HepG2 (cell line): Measurements from ENCODE around the gene THRSP. TPM values are rescaled to one million over a fixed set of nuclear protein-coding genes. Genes with fewer than 3 reads are reported as not detected.

ENCODE experiments used
- ATAC-seq: fragments of 200-7000 bp; cut with Tn5 transposase; 3 replicates; pipeline ENCODE4 v1.9.1; 2020; ENCODE audit warnings: mild to moderate bottlenecking, moderate library complexity
- BruUV-seq: library from RNA; stranded (reverse); fragments of 400-500 nt; replicated peaks from 2 replicates; lab custom pipeline; 2021; lab: Mats Ljungman, UMichigan
- CTCF ChIA-PET: fragments of 300-600 bp; formaldehyde crosslinking; extraction: SDS; loops from one replicate; lab custom pipeline; 2021; ENCODE audit warnings: low total read pairs, inconsistent platforms, low intra/inter-chr PET ratio; lab: Yijun Ruan, JAX
- POLR2A ChIA-PET: fragments of 350-600 bp; sonication (Branson Sonifier 250); formaldehyde crosslinking; loops from one replicate; lab custom pipeline; 2020; ENCODE audit warnings: antibody characterized with exemption, inconsistent platforms; lab: Yijun Ruan, JAX
- DNase-seq: peaks from one replicate; pipeline ENCODE4 v3.0.0-alpha.2; 2015; ENCODE audit warnings: low spot score
- FAIRE-seq: peaks from 3 replicates; lab custom pipeline; 2011; peaks lifted over from hg19 to GRCh38; lab: Jason Lieb, UNC
- H2AFZ ChIP-seq: one replicate; pipeline ENCODE4 v1.6.1; 2011; ENCODE audit warnings: low read length, inconsistent platforms
- H3K27ac ChIP-seq: fragments of 300-600 bp; 3 replicates; pipeline ENCODE4 v1.8.0; 2011; ENCODE audit warnings: mixed run types, mild to moderate bottlenecking, mixed read lengths, low read length, inconsistent platforms; ENCODE audit not compliant: insufficient read depth; ENCODE audit errors: extremely low read length
- H3K27me3 ChIP-seq, 2 experiments: fragments of 200-600 bp in 1 of 2; 2 replicates in 1 of 2; 3 replicates in 1 of 2; pipeline versions ENCODE4 v1.6.0 to v1.8.0; 2011; ENCODE audit warnings: low read length in 2 of 2, mild to moderate bottlenecking in 2 of 2, moderate library complexity in 2 of 2, inconsistent platforms in 1 of 2; ENCODE audit not compliant: insufficient read depth in 2 of 2, control insufficient read depth in 1 of 2
- H3K36me3 ChIP-seq, 2 experiments: fragments of 200-600 bp in 1 of 2; replicated peaks in 1 of 2; 2 replicates in 1 of 2; 3 replicates in 1 of 2; pipeline versions ENCODE4 v1.5.1 to v1.8.0; 2011; ENCODE audit warnings: low read length in 2 of 2, inconsistent platforms in 1 of 2; ENCODE audit not compliant: insufficient read depth in 2 of 2, control insufficient read depth in 1 of 2
- H3K4me1 ChIP-seq: 2 replicates; pipeline ENCODE4 v1.5.1; 2012; ENCODE audit warnings: low read length, inconsistent platforms; ENCODE audit not compliant: insufficient read depth
- H3K4me2 ChIP-seq: 2 replicates; pipeline ENCODE4 v1.6.0; 2011; ENCODE audit warnings: low read depth, low read length, inconsistent platforms
- H3K4me3 ChIP-seq, 3 experiments: fragments of 200-600 bp in 1 of 3; sonication (generic), shearing (Covaris generic) in 1 of 3; replicated peaks in 1 of 3; 2 replicates each; pipeline ENCODE4 v1.5.1; 2011 to 2016; ENCODE audit warnings: low read length in 3 of 3, inconsistent platforms in 2 of 3, low read depth in 2 of 3, mild to moderate bottlenecking in 2 of 3, control low read depth in 1 of 3, mixed read lengths in 1 of 3; ENCODE audit not compliant: insufficient read depth in 1 of 3
- H3K79me2 ChIP-seq: one replicate; pipeline ENCODE4 v1.6.1; 2011; ENCODE audit warnings: low read length, inconsistent platforms; ENCODE audit not compliant: insufficient read depth
- H3K9ac ChIP-seq: 2 replicates; pipeline ENCODE4 v1.6.0; 2011; ENCODE audit warnings: mild to moderate bottlenecking, low read depth, low read length, inconsistent platforms; ENCODE audit not compliant: insufficient read depth
- H3K9me3 ChIP-seq: 2 replicates; pipeline ENCODE4 v1.5.1; 2012; ENCODE audit warnings: mild to moderate bottlenecking, low read length
- H4K20me1 ChIP-seq: 2 replicates; pipeline ENCODE4 v1.6.0; 2011; ENCODE audit warnings: inconsistent platforms, mild to moderate bottlenecking, low read length, moderate library complexity; ENCODE audit not compliant: insufficient read depth
- CTCF ChIP-seq: sonication (generic); formaldehyde crosslinking; IDR thresholded peaks from 2 replicates; pipeline ENCODE4 v1.5.0; 2020; ENCODE audit warnings: mild to moderate bottlenecking, missing genetic modification reagents, moderate library complexity
- ELK4 ChIP-seq: sonication (generic); formaldehyde crosslinking; IDR thresholded peaks from 2 replicates; pipeline ENCODE4 v1.9.0; 2021; ENCODE audit warnings: missing genetic modification reagents, borderline replicate concordance
- HBP1 ChIP-seq: IDR thresholded peaks from 2 replicates; pipeline ENCODE4 v1.6.1; 2016; ENCODE audit warnings: low read depth, control low read depth
- NCOA5 ChIP-seq: sonication (generic); formaldehyde crosslinking; IDR thresholded peaks from 2 replicates; pipeline ENCODE4 v1.4.0; 2020; ENCODE audit warnings: missing genetic modification reagents
- NR1H2 ChIP-seq: sonication (generic); formaldehyde crosslinking; IDR thresholded peaks from 2 replicates; pipeline ENCODE4 v1.8.1; 2022; ENCODE audit warnings: low read depth, missing genetic modification reagents, borderline replicate concordance
- RAD21 ChIP-seq: fragments of 450-650 bp; formaldehyde crosslinking; IDR thresholded peaks from 2 replicates; pipeline ENCODE4 v1.5.0; 2020; ENCODE audit warnings: mild to moderate bottlenecking
- SIX1 ChIP-seq: sonication (generic); formaldehyde crosslinking; IDR thresholded peaks from 2 replicates; pipeline ENCODE4 v1.4.0; 2020; ENCODE audit warnings: missing genetic modification reagents, borderline replicate concordance
- SMAD3 ChIP-seq: sonication (generic); formaldehyde crosslinking; IDR thresholded peaks from 2 replicates; pipeline ENCODE4 v1.4.0; 2020; ENCODE audit warnings: missing genetic modification reagents
- SOX6 ChIP-seq, 2 experiments: fragments of 450-650 bp in 1 of 2; sonication (generic) in 1 of 2; formaldehyde crosslinking in 1 of 2; IDR thresholded peaks; 2 replicates each; pipeline versions ENCODE4 v1.4.0 to v1.6.1; 2017 to 2020; ENCODE audit warnings: antibody characterized with exemption in 1 of 2, mild to moderate bottlenecking in 1 of 2, missing genetic modification reagents in 1 of 2
- ZMYM4 ChIP-seq: sonication (generic); formaldehyde crosslinking; IDR thresholded peaks from 2 replicates; pipeline ENCODE4 v1.8.1; 2023; ENCODE audit warnings: mild to moderate bottlenecking, missing genetic modification reagents
- ZNF329 ChIP-seq: sonication (generic); formaldehyde crosslinking; IDR thresholded peaks from 2 replicates; pipeline ENCODE4 v1.9.0; 2021; ENCODE audit warnings: low read depth, mild to moderate bottlenecking, missing genetic modification reagents
- ZNF382 ChIP-seq: sonication (generic); formaldehyde crosslinking; IDR thresholded peaks from 2 replicates; pipeline ENCODE4 v1.5.0; 2020; ENCODE audit warnings: missing genetic modification reagents, mild to moderate bottlenecking, borderline replicate concordance
- ZNF597 ChIP-seq: sonication (generic); formaldehyde crosslinking; IDR thresholded peaks from 2 replicates; pipeline ENCODE4 v1.5.0; 2020; ENCODE audit warnings: missing genetic modification reagents
- ZNF766 ChIP-seq: sonication (generic); formaldehyde crosslinking; IDR thresholded peaks from 2 replicates; pipeline ENCODE4 v1.5.0; 2020; ENCODE audit warnings: missing genetic modification reagents, borderline replicate concordance
- ZNF777 ChIP-seq: sonication (generic); formaldehyde crosslinking; IDR thresholded peaks from 2 replicates; pipeline ENCODE4 v1.4.0; 2020; ENCODE audit warnings: missing genetic modification reagents
- ZNF841 ChIP-seq: sonication (generic); formaldehyde crosslinking; IDR thresholded peaks from 2 replicates; pipeline ENCODE4 v1.8.1; 2023; ENCODE audit warnings: missing genetic modification reagents, borderline replicate concordance
- ZNF891 ChIP-seq: sonication (generic); formaldehyde crosslinking; IDR thresholded peaks from 2 replicates; pipeline ENCODE4 v1.5.0; 2020; ENCODE audit warnings: mild to moderate bottlenecking, missing genetic modification reagents
- ZSCAN31 ChIP-seq: sonication (generic); formaldehyde crosslinking; IDR thresholded peaks from 2 replicates; pipeline ENCODE4 v1.5.0; 2020; ENCODE audit warnings: low read depth, mild to moderate bottlenecking, missing genetic modification reagents
- WGBS: methylation state at CpG from one replicate; pipeline ENCODE4 v1.1.6; 2017; ENCODE audit warnings: low lambda C conversion rate; 5-methylcytosine and 5-hydroxymethylcytosine counted together
- in situ Hi-C: cut with HindIII; loops from 2 replicates; pipeline ENCODE4 v1.10.0; 2017; ENCODE audit warnings: low pct_unique_long_range_greater_than_20kb; ENCODE audit not compliant: extremely low pct_ligation_motif_present
- intact Hi-C: fragments of 100-400 bp; cut with micrococcal nuclease; formaldehyde crosslinking; loops from one replicate; pipeline ENCODE4 v1.10.0; 2022; ENCODE audit not compliant: unreplicated experiment
- polyA plus RNA-seq, 8 experiments: library from polyadenylated mRNA; depleted of rRNA in 3 of 8; stranded (reverse) in 7 of 8; unstranded in 1 of 8; fragments of >200 nt; fragmentation: Illumina TruSeq in 4 of 8; extraction: Trizol in 4 of 8; gene quantifications; 2 replicates each; pipeline versions ENCODE4 v1.2.1 to v1.2.3, GENCODE V29; 2011 to 2016; ENCODE audit warnings: low read depth in 4 of 8, missing spikeins in 1 of 8, mixed read lengths in 1 of 8; ENCODE audit not compliant: insufficient read depth in 1 of 8
- total RNA-seq, 5 experiments: library from RNA; depleted of rRNA; stranded (reverse); fragments of >200 nt; fragmentation: Illumina TruSeq; extraction: Trizol; gene quantifications; 2 replicates each; pipeline ENCODE4 v1.2.3, GENCODE V29; 2016; ENCODE audit warnings: low read depth in 1 of 5

Gene THRSP
- total and polyA plus RNA-seq, 2 of the 13 experiments (the other 11 are each of a cell fraction or from before 2014, with no cell fraction given) = 0.13 to 0.58 TPM

- no peak for TF ChIP-seq ELK4 (CRISPR knock-in tag)
- TF ChIP-seq HBP1 (CRISPR knock-in tag) = no peak
- TF ChIP-seq, all 625 proteins: peak for 0
Measured at GRCh38 chr11:78111298-78111697, 47.6 kb downstream of the THRSP start (continued).

GRCh38 chr11:78112582-78113275, 49.1 kb downstream of the THRSP start:
- POLR2A ChIA-PET = no interaction called here
- TF ChIP-seq RAD21 (no peak), NR1H2 (CRISPR knock-in tag) (no peak), NCOA5 (CRISPR knock-in tag) (no peak), ZNF766 (CRISPR knock-in tag) (no peak), ZNF382 (CRISPR knock-in tag) (no peak), ZNF597 (CRISPR knock-in tag) (no peak), ZMYM4 (no peak), SIX1 (CRISPR knock-in tag) (no peak), ZNF841 (CRISPR knock-in tag) (no peak), ZNF891 (CRISPR knock-in tag) (no peak), ZSCAN31 (CRISPR knock-in tag) (no peak), CTCF (CRISPR knock-in tag) (no peak), SMAD3 (CRISPR knock-in tag) (no peak), ZNF329 (no peak), ZNF777 (CRISPR knock-in tag) (no peak), SOX6 (IDR thresholded peaks at IDR 0.05) (no peak), SOX6 (CRISPR knock-in tag; IDR thresholded peaks at IDR 0.05) (no peak)

More at GRCh38 chr11:78112582-78113275, 49.1 kb downstream of the THRSP start:
- WGBS = 91% methylated on average over 6 of the region's 6 CpGs
- H3K4me3 ChIP-seq = no peak overlapping the region
- no peaks in the 10 kb centered on the region for H4K20me1 ChIP-seq
- intact Hi-C loops = no loop called here
- in situ Hi-C loops = no loop called here
- no peak overlapping the region for H3K9ac ChIP-seq
- H3K79me2 ChIP-seq = no peaks in the 10 kb centered on the region
- H2AFZ ChIP-seq = no peak overlapping the region
- no TSS peak for BruUV-seq
- no peaks in the 10 kb centered on the region for H3K9me3 ChIP-seq
- no peaks in the 10 kb centered on the region for H3K27me3 ChIP-seq
- H3K4me2 ChIP-seq = no peak overlapping the region
- CTCF ChIA-PET = no interaction called here
- peaks cover 4 to 35% of the 10 kb centered on the region in 2 experiments; a peak in 4 of 5 replicates for H3K36me3 ChIP-seq
- no peak for FAIRE-seq
- no peaks in the 10 kb centered on the region for H3K4me1 ChIP-seq
- no peak for ATAC-seq
- DNase-seq = no peak
- no peak overlapping the region for H3K27ac ChIP-seq
